ENCODE measurements around the gene LAYN.

The LAYN gene

DNA sequence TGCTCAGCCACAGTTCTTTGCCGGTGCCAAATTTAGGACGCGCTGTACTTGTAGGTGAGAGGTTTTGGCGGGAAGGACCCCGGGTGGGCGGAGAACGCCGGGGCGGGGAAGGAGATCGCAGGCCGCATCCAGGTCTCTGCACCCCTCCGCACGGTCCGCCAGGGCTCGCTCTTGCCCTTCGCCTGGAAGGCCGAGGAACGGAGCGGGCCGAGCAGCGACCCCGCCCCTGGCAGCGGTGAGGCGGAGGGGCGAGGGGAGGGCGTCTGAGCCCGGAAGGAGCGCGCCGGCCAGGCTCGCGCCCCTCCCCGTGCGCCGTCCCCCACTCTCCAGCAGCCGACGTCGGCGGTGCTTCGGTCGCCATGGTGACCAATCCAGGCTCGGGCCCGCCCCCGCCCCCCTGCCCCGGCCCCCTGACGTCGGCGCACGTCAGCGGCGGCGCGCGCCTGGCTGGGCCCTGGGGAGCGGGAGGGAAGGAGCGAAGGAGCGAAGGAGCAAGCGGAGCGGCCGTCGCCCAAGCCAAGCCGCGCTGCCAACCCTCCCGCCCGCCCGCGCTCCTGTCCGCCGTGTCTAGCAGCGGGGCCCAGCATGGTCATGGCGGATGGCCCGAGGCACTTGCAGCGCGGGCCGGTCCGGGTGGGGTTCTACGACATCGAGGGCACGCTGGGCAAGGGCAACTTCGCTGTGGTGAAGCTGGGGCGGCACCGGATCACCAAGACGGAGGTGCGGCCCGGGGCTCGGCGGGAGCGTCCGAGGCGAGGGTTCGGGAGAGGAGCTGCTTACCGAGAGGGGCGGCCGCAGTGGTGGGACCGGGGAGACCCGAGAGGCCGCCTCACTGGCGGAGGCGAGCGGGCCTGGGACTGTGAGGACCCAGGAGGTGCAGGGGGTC lies 61.7 kb downstream of the LAYN start, which contains the start of gene SIK2:
Gene SIK2, plus strand, starts transcription at position 471 of the 886 bp plus-strand sequence. Its CDS starts 115 bp downstream, at position 586.
- TF ChIP-seq POLR2A (IDR thresholded peaks at IDR 0.05; ENCODE audit: low read depth, low read length) (no peak), POLR2AphosphoS5 (IDR thresholded peaks at IDR 0.05; ENCODE audit: low read depth, low read length) (no peak), TAF1 (IDR thresholded peaks at IDR 0.05; ENCODE audit: borderline replicate concordance, low read depth, low read length) (no peak)
- DNase-seq (ENCODE audit: insufficient read length) (peak; percentile 79), FAIRE-seq (peak; percentile 99)

DNA sequence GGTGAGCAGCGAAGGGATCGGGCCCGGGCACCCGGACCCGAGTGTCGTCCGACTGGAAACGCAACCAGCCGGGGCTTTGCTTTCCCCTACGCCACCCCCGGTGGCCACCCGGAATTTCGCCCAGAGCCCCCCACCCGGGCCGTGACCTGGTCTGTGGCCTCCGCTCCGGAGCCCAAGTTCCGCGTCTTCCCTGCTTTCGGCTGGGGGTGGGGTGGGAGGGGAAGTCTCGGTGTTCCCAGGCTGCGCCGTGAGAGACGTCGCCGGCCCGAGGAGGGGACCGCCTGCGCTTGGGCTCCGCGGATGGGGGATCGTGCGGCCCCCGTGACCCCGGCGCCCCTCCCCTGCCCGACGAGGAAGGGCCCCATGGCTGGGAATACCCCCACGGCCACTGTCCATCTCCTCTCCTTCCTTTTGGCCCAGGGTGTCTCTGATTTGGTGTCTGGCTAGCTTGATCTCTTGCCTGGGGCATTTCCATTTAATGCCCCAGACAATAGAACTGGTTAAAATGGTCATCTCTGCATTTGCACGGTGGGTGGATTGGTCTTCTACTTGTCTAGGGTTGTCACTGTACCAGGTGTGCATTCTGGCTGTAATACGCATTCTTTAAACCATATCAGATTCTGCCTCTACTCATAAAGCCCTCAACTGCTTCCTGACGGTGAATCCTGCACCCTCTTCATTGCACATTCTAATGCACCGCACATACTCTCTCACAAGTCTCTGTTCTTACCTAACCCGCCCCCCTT lies 62.5 kb downstream of the LAYN start:
- peak; percentile 81 for FAIRE-seq
- peak; percentile 31 for DNase-seq (ENCODE audit: insufficient read length)
- TF ChIP-seq TAF1 (IDR thresholded peaks at IDR 0.05; ENCODE audit: borderline replicate concordance, low read depth, low read length) (no peak), POLR2A (IDR thresholded peaks at IDR 0.05; ENCODE audit: low read depth, low read length) (no peak), POLR2AphosphoS5 (IDR thresholded peaks at IDR 0.05; ENCODE audit: low read depth, low read length) (no peak)

DNA sequence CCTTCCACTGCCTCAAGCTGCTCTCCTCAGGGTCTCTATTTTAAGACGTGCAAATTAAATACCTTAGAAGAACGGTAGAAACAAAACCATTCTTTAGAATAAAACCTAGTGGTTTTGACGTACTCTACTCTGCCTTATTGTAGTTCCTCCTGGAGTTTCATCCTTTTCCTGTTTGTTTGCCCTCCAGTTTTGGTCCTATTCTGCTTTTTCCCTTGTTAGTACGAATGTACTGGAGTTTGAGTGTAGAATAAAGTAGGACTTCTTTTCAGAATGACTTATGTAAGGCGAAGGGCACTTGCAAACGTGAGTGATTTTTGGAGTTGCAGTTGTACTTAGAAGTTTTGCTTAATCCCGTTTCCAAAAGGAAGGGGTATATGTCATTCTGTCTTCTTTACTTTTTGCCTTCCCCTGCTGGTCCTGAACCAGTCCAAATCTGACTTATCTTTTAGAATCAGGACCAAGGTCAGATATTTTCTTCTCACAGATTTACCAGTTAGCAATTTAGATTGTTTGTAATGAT lies 63.2 kb downstream of the LAYN start:
- no peak for TF ChIP-seq POLR2AphosphoS5 (IDR thresholded peaks at IDR 0.05; ENCODE audit: low read depth, low read length)
- no peak for TF ChIP-seq POLR2A (IDR thresholded peaks at IDR 0.05; ENCODE audit: low read depth, low read length)
- no peak for TF ChIP-seq TAF1 (IDR thresholded peaks at IDR 0.05; ENCODE audit: borderline replicate concordance, low read depth, low read length)
- DNase-seq (ENCODE audit: insufficient read length) (no peak), FAIRE-seq (peak; percentile 50)

DNA sequence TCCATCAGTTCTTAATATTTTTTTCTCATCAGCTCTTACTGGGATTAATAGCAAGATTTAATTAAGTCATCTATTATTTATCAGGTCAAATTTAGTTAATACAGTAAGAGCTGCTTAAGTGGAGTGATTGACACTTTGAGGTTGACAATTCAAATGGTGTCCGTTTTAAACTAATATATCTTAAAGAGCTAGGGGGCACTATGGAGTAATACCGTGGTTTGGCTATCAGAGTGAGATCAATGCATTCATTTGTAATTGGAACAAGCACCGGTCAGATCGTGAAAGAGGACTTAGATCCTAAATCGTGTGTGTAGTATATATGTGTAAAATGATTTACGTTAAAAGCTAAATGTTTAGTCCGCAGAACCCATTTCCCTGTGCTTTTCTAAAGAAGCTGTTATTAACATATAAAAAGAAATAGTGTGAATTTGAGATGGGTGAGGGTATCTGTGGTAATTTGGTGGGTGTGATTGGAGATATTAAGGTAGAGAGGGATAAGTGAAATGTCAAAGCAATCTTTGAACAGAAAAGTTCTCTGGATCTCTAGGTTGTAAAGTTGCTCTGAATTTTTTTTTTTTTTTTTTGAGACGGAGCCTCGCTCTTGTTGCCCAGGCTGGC lies 64.0 kb downstream of the LAYN start:
- TF ChIP-seq POLR2A (IDR thresholded peaks at IDR 0.05; ENCODE audit: low read depth, low read length) (no peak), TAF1 (IDR thresholded peaks at IDR 0.05; ENCODE audit: borderline replicate concordance, low read depth, low read length) (no peak), POLR2AphosphoS5 (IDR thresholded peaks at IDR 0.05; ENCODE audit: low read depth, low read length) (no peak)

DNA sequence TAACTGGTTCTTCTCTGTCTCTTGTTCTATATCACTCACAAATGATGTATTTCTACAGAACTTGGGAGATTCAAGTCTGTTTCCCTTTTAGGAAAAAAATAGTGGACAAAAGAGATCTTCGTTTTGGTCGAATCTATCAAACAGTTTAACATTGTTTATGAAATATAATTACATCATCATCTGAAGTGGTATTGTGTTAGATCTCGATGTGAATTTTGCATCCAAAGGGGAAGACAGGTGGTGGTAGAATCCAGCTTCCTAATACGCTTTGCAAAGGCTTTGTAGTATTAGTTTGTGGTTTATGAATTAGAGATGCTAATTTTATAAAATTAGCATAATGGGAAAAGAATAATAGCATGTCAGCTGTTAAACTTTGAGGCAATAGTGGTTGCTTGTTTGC lies 65.2 kb downstream of the LAYN start:
- no peak for TF ChIP-seq TAF1 (IDR thresholded peaks at IDR 0.05; ENCODE audit: borderline replicate concordance, low read depth, low read length)
- TF ChIP-seq POLR2A (IDR thresholded peaks at IDR 0.05; ENCODE audit: low read depth, low read length): no peak
- no peak for TF ChIP-seq POLR2AphosphoS5 (IDR thresholded peaks at IDR 0.05; ENCODE audit: low read depth, low read length)
- DNase-seq (ENCODE audit: insufficient read length) (no peak), FAIRE-seq (no peak)

More for the DNA sequence above, 64.0 kb downstream of the LAYN start:
- peak; percentile 88 for FAIRE-seq
- no peak for DNase-seq (ENCODE audit: insufficient read length)

DNA sequence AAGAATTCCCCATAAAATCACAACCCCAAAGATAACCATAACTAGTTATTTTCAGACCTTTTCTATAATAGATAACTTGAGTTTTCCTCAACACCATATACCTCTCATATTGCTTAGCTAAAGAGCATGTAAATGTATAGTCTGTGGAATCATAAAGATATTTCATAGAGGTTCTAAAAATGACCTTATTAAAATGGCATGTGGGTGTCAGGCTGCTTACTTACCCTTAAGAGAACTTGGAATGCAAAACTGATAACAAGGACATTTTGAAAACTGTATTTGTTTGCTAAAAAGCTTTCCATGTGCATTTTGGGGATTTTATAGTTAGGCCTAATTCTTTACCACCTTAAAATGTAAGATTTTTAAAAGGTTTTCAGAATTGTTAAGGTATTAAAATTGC lies 66.5 kb downstream of the LAYN start:
- no peak for DNase-seq (ENCODE audit: insufficient read length)
- TF ChIP-seq POLR2AphosphoS5 (IDR thresholded peaks at IDR 0.05; ENCODE audit: low read depth, low read length) (no peak), POLR2A (IDR thresholded peaks at IDR 0.05; ENCODE audit: low read depth, low read length) (no peak), TAF1 (IDR thresholded peaks at IDR 0.05; ENCODE audit: borderline replicate concordance, low read depth, low read length) (no peak)
- FAIRE-seq: no peak

DNA sequence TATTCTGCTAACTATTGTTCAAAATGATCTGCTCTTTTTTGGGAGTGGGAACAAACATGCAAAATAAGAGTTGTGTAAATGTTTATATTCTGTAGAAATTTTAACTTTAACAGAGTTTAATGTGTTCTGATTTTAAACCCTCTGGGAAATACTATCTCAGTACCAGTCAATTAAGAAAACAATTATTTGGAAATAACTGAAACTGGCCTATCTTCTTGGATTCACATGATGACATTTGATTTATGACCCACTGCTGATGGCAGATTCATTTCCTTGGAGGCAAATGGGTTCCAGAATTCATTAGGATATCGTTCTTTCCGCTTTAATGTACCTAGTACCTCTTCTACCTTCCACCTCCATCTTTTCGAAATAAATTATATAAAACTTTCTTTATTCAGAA lies 67.2 kb downstream of the LAYN start:
- no peak for TF ChIP-seq POLR2AphosphoS5 (IDR thresholded peaks at IDR 0.05; ENCODE audit: low read depth, low read length)
- no peak for TF ChIP-seq POLR2A (IDR thresholded peaks at IDR 0.05; ENCODE audit: low read depth, low read length)
- peak; percentile 14 for FAIRE-seq
- DNase-seq (ENCODE audit: insufficient read length): no peak
